ENCODE results near the gene MGST1. TPM values are rescaled to one million over a fixed set of nuclear protein-coding genes. Genes with fewer than 3 reads are reported as not detected.

The MGST1 gene
- total RNA-seq, 2 donors from 2014 or later = 203 to 357 TPM

DNA sequence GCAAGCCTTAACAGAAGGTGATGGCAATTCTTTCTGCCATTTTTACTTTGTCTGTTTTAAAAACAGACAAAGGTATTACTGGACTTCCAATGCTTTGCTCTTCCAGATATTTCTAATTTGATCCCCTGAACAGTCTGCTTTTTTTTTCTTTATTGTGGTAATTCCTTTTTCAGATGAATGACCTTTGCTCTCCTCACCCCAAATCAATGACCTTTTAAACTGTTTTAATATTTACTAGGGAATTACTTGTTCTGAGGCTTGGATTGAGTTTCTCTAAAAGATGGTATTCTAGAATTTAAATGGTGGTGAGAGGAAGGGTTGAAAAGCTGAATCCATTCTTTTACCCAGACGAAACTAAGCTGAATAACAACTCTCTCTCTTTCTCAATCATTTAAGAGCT, 2.3 kb upstream of the MGST1 start:
- Mint-ChIP-seq H3K9me3 (peaks cover 3% of the 10 kb centered on the region), H3K4me1 (peaks cover 21% of the 10 kb centered on the region), H3K27ac (no peak overlapping the region), H3K36me3 (ENCODE audit: low read depth) (peaks cover 5% of the 10 kb centered on the region), H3K4me3 (no peak overlapping the region), H3K27me3 (ENCODE audit: insufficient read depth) (no peaks in the 10 kb centered on the region)
- no peak for DNase-seq
- H3K27ac ChIP-seq (ENCODE audit: low read depth, low read length) = no peak overlapping the region
- TF ChIP-seq, protein P1, sequence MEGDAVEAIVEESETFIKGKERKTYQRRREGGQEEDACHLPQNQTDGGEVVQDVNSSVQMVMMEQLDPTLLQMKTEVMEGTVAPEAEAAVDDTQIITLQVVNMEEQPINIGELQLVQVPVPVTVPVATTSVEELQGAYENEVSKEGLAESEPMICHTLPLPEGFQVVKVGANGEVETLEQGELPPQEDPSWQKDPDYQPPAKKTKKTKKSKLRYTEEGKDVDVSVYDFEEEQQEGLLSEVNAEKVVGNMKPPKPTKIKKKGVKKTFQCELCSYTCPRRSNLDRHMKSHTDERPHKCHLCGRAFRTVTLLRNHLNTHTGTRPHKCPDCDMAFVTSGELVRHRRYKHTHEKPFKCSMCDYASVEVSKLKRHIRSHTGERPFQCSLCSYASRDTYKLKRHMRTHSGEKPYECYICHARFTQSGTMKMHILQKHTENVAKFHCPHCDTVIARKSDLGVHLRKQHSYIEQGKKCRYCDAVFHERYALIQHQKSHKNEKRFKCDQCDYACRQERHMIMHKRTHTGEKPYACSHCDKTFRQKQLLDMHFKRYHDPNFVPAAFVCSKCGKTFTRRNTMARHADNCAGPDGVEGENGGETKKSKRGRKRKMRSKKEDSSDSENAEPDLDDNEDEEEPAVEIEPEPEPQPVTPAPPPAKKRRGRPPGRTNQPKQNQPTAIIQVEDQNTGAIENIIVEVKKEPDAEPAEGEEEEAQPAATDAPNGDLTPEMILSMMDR (conservative IDR thresholded peaks at IDR 0.05) = no peak
- peaks cover 4% of the 10 kb centered on the region for H3K4me1 ChIP-seq (ENCODE audit: control insufficient read depth, insufficient read depth, low read length)
- no peaks in the 10 kb centered on the region for H3K36me3 ChIP-seq (ENCODE audit: control insufficient read depth, insufficient read depth, low read length)
- WGBS, 2 experiments (ENCODE audit: insufficient coverage in 1 of 2, insufficient read length in 1 of 2) = no CpG with 5 or more reads among the region's 1 CpG
- H3K27me3 ChIP-seq (ENCODE audit: control insufficient read depth, insufficient read depth, low read length, poor library complexity, severe bottlenecking) = no peaks in the 10 kb centered on the region
- H3K9ac ChIP-seq (ENCODE audit: extremely low read depth, low read length, poor library complexity, severe bottlenecking) = no peak overlapping the region
- H3K4me3 ChIP-seq (ENCODE audit: low read length) = no peak overlapping the region
- no peaks in the 10 kb centered on the region for H3K9me3 ChIP-seq (ENCODE audit: control insufficient read depth, low read length)

DNA sequence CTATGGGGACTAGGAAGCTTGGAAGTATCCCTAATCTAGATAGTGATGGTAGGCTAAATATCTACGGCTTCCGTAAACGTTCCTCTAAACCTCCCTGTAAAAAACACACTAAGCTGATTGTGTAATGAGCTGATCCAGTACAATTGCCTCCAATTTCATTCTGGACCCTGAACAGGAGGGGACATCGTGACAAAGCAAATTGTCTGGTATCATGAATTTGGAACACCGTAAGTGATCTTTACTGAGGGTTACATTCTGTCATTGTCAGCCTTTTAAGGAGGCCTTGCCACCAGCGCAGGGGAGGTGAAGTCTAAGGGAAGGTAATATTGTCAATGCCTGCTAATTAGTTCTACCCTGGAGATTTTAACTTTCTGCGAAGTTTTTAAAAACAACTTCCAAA, 487 bp upstream of the MGST1 start:
- Mint-ChIP-seq H3K4me3 (peak overlapping the region; percentile 88), H3K9me3 (peaks cover 3% of the 10 kb centered on the region), H3K36me3 (ENCODE audit: low read depth) (peaks cover 20% of the 10 kb centered on the region), H3K27ac (peak overlapping the region; percentile 91), H3K4me1 (peaks cover 32% of the 10 kb centered on the region), H3K27me3 (ENCODE audit: insufficient read depth) (no peaks in the 10 kb centered on the region)
- Histone ChIP-seq H3K36me3 (ENCODE audit: control insufficient read depth, insufficient read depth, low read length) (peaks cover 7% of the 10 kb centered on the region), H3K4me1 (ENCODE audit: control insufficient read depth, insufficient read depth, low read length) (peaks cover 4% of the 10 kb centered on the region), H3K9ac (ENCODE audit: extremely low read depth, low read length, poor library complexity, severe bottlenecking) (no peak overlapping the region), H3K27me3 (ENCODE audit: control insufficient read depth, insufficient read depth, low read length, poor library complexity, severe bottlenecking) (no peaks in the 10 kb centered on the region), H3K27ac (ENCODE audit: low read depth, low read length) (no peak overlapping the region), H3K4me3 (ENCODE audit: low read length) (peak overlapping the region; percentile 91), H3K9me3 (ENCODE audit: control insufficient read depth, low read length) (no peaks in the 10 kb centered on the region)
- TF ChIP-seq, protein P1 (conservative IDR thresholded peaks at IDR 0.05) = no peak
- DNase-seq = no peak
- 56 to 57% methylated on average over 4 to 7 of the region's 7 CpGs for WGBS, 2 experiments (ENCODE audit: insufficient coverage in 1 of 2, insufficient read length in 1 of 2)

DNA sequence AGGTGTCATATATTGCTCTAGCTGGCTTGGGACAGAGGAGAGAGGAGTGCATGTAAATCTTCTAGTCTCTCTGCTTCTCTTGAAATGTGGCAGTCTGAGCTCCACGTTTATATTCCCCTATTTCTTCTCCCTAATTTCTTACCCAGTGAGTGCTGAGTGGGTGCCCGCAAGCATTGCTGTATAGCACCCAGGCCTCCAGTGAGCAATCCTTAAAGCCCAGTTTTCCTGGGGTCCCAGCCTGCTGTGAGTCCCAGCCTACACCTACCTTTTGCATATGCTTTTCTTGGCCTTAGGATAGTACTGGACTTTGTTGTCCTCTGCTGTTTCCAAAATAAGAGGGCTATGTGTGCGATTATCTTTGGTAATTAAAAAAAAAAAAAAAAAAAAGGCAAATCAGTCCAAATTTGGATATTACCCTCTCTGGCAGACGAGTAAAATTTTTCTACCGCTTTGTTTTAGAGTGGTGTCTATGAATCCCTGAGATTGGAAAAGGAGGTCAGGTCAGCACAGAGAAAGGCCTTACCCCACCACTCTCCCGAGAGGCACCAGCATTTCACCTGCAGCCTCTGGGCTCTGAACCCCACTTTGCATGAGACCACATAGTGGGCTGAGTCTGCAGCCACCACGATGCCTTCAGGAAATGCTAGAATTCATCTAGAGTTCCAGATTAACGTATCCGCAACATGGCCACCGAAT, 1.1 kb downstream of the MGST1 start:
- peak overlapping the region; percentile 91 for H3K27ac Mint-ChIP-seq
- peaks cover 4% of the 10 kb centered on the region for H3K4me1 ChIP-seq (ENCODE audit: control insufficient read depth, insufficient read depth, low read length)
- peaks cover 39% of the 10 kb centered on the region for H3K4me1 Mint-ChIP-seq

More for the DNA sequence above, 1.1 kb downstream of the MGST1 start:
- Histone ChIP-seq H3K9me3 (ENCODE audit: control insufficient read depth, low read length) (no peaks in the 10 kb centered on the region), H3K27ac (ENCODE audit: low read depth, low read length) (peak overlapping the region; percentile 8), H3K27me3 (ENCODE audit: control insufficient read depth, insufficient read depth, low read length, poor library complexity, severe bottlenecking) (no peaks in the 10 kb centered on the region), H3K4me3 (ENCODE audit: low read length) (peak overlapping the region; percentile 91), H3K36me3 (ENCODE audit: control insufficient read depth, insufficient read depth, low read length) (peaks cover 19% of the 10 kb centered on the region), H3K9ac (ENCODE audit: extremely low read depth, low read length, poor library complexity, severe bottlenecking) (peak overlapping the region; percentile 66)
- H3K36me3 Mint-ChIP-seq (ENCODE audit: low read depth) = peaks cover 33% of the 10 kb centered on the region
- peak overlapping the region; percentile 88 for H3K4me3 Mint-ChIP-seq
- H3K9me3 Mint-ChIP-seq = peaks cover 1% of the 10 kb centered on the region
- TF ChIP-seq, protein P1 (conservative IDR thresholded peaks at IDR 0.05) = no peak
- H3K27me3 Mint-ChIP-seq (ENCODE audit: insufficient read depth) = no peaks in the 10 kb centered on the region
- 0 to 11% methylated on average over 3 to 10 of the region's 10 CpGs for WGBS, 2 experiments (ENCODE audit: insufficient coverage in 1 of 2, insufficient read length in 1 of 2)
- DNase-seq = peak; percentile 59

All from endodermal cell (in vitro differentiated cells).